Neural crest cell (in vitro differentiated cells): Measurements from ENCODE around the gene ENOSF1. TPM values are rescaled to one million over a fixed set of nuclear protein-coding genes. Genes with fewer than 3 reads are reported as not detected.

Experiments
- DNase-seq: peaks from one replicate; pipeline ENCODE4 v3.0.0; 2021; ENCODE audit warnings: low read depth, mixed read lengths, low spot score
- H3K27ac Mint-ChIP-seq: one replicate; pipeline ENCODE4 v1.8.0; 2021; ENCODE audit warnings: mild to moderate bottlenecking, mixed read lengths; ENCODE audit not compliant: unreplicated experiment
- H3K27me3 Mint-ChIP-seq: 2 replicates; pipeline ENCODE4 v1.8.0; 2021; ENCODE audit warnings: low read depth, mild to moderate bottlenecking, mixed read lengths
- H3K36me3 Mint-ChIP-seq: 2 replicates; pipeline ENCODE4 v1.8.0; 2021; ENCODE audit warnings: low read depth, mild to moderate bottlenecking, mixed read lengths
- H3K4me1 Mint-ChIP-seq: 2 replicates; pipeline ENCODE4 v1.8.0; 2021; ENCODE audit warnings: mixed read lengths
- H3K4me3 Mint-ChIP-seq: one replicate; pipeline ENCODE4 v1.8.0; 2021; ENCODE audit warnings: mild to moderate bottlenecking, mixed read lengths
- H3K9me3 Mint-ChIP-seq: 2 replicates; pipeline ENCODE4 v1.8.0; 2021; ENCODE audit warnings: mixed read lengths
- total RNA-seq: library from RNA; stranded (reverse); gene quantifications from 2 replicates; pipeline ENCODE4 v1.2.1, GENCODE V29; 2021
- TF ChIP-seq, protein P1 (sequence below): fragments of 200-600 bp; sonication (generic); conservative IDR thresholded peaks from 2 replicates; pipeline ENCODE4 v1.5.0; 2021; ENCODE audit warnings: antibody characterized with exemption, mild to moderate bottlenecking

ENOSF1 gene
- total RNA-seq, 1 donor from 2014 or later, result 78.6 TPM

- H3K9me3 Mint-ChIP-seq, result peaks cover 6% of the 10 kb centered on the region
- no peak for DNase-seq
- H3K4me3 Mint-ChIP-seq, result no peak overlapping the region
- H3K27ac Mint-ChIP-seq, result no peak overlapping the region
- H3K4me1 Mint-ChIP-seq, result no peaks in the 10 kb centered on the region
- TF ChIP-seq, protein P1, sequence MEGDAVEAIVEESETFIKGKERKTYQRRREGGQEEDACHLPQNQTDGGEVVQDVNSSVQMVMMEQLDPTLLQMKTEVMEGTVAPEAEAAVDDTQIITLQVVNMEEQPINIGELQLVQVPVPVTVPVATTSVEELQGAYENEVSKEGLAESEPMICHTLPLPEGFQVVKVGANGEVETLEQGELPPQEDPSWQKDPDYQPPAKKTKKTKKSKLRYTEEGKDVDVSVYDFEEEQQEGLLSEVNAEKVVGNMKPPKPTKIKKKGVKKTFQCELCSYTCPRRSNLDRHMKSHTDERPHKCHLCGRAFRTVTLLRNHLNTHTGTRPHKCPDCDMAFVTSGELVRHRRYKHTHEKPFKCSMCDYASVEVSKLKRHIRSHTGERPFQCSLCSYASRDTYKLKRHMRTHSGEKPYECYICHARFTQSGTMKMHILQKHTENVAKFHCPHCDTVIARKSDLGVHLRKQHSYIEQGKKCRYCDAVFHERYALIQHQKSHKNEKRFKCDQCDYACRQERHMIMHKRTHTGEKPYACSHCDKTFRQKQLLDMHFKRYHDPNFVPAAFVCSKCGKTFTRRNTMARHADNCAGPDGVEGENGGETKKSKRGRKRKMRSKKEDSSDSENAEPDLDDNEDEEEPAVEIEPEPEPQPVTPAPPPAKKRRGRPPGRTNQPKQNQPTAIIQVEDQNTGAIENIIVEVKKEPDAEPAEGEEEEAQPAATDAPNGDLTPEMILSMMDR, result no peak
- H3K36me3 Mint-ChIP-seq, result peaks cover 59% of the 10 kb centered on the region
- no peaks in the 10 kb centered on the region for H3K27me3 Mint-ChIP-seq
These were observed 44.2 kb downstream of the ENOSF1 start for GRCh38 chr18:668260-668659.

GRCh38 chr18:666628-667027, 45.8 kb downstream of the ENOSF1 start:
- no peak for DNase-seq
- TF ChIP-seq, protein P1, result no peak
- no peaks in the 10 kb centered on the region for H3K27me3 Mint-ChIP-seq
- H3K4me3 Mint-ChIP-seq, result no peak overlapping the region
- peaks cover 10% of the 10 kb centered on the region for H3K9me3 Mint-ChIP-seq
- H3K36me3 Mint-ChIP-seq, result peaks cover 64% of the 10 kb centered on the region
- no peak overlapping the region for H3K27ac Mint-ChIP-seq
- H3K4me1 Mint-ChIP-seq, result no peaks in the 10 kb centered on the region

- peaks cover 10% of the 10 kb centered on the region for H3K9me3 Mint-ChIP-seq
- H3K27me3 Mint-ChIP-seq, result no peaks in the 10 kb centered on the region
- H3K4me3 Mint-ChIP-seq, result no peak overlapping the region
- DNase-seq, result no peak
- TF ChIP-seq, protein P1, result no peak
- H3K4me1 Mint-ChIP-seq, result no peaks in the 10 kb centered on the region
- no peak overlapping the region for H3K27ac Mint-ChIP-seq
- peaks cover 65% of the 10 kb centered on the region for H3K36me3 Mint-ChIP-seq
These were observed 46.3 kb downstream of the ENOSF1 start for GRCh38 chr18:666177-666576.

DNA sequence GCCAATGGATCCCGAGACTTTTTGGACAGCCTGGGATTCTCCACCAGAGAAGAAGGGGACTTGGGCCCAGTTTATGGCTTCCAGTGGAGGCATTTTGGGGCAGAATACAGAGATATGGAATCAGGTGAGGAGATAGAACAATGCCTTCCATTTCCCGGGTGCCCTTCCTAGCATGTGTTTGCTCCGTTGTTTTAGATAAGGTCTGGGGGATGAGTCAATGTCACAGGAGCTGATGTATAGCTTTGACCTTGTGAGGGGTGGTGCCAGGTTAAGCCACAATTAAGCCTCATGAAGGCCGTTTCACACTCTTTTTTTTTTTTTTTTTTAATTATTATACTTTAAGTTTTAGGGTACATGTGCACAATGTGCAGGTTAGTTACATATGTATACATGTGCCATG, 50.2 kb downstream of the ENOSF1 start:
- DNase-seq, result no peak
- Mint-ChIP-seq H3K4me3 (peak overlapping the region; percentile 56), H3K27me3 (no peaks in the 10 kb centered on the region), H3K27ac (no peak overlapping the region), H3K9me3 (peaks cover 10% of the 10 kb centered on the region), H3K36me3 (peaks cover 61% of the 10 kb centered on the region), H3K4me1 (peaks cover 21% of the 10 kb centered on the region)
- TF ChIP-seq, protein P1, result no peak

- no peak for DNase-seq
- Mint-ChIP-seq H3K4me3 (peak overlapping the region; percentile 99), H3K9me3 (peaks cover 3% of the 10 kb centered on the region), H3K4me1 (peaks cover 28% of the 10 kb centered on the region), H3K27me3 (no peaks in the 10 kb centered on the region), H3K27ac (no peak overlapping the region), H3K36me3 (peaks cover 52% of the 10 kb centered on the region)
- TF ChIP-seq, protein P1, result no peak
These were observed 52.8 kb downstream of the ENOSF1 start for GRCh38 chr18:659597-659996.
